Activated naive CD4-positive, alpha-beta T cell treated with anti-CD3 and anti-CD28 coated beads, Interleukin-2, amount 10 ng/mL, durations not matched to agents 5 hours and 36 hours (primary cell): Measurements from ENCODE around the gene GUCA1C. TPM values are rescaled to one million over a fixed set of nuclear protein-coding genes. Genes with fewer than 3 reads are reported as not detected.

Experiments
- total RNA-seq, 2 experiments: library from RNA; stranded (reverse); gene quantifications; one replicate each; pipeline ENCODE4 v1.2.3, GENCODE V29; 2021

The GUCA1C gene
- total RNA-seq = not detected

GRCh38 chr3:108953700-108954099 lies at the start of gene GUCA1C:
Gene GUCA1C (minus strand): TSS chr3:108953879. CDS start chr3:108953762, 117 bp downstream.

Other genes with a start within 250 kb of the GUCA1C start
- not detected for gene RETNLB, start 196.5 kb downstream of the GUCA1C start, total RNA-seq
- 100 to 1,000 TPM; 225 to 229 TPM for gene TRAT1, start 131.1 kb downstream of the GUCA1C start, total RNA-seq
- not detected for gene MORC1, start 164.3 kb upstream of the GUCA1C start, total RNA-seq
- not detected for gene C3orf85, start 182.8 kb upstream of the GUCA1C start, total RNA-seq